Measurements from ENCODE around the gene PGAP1. TPM values are rescaled to one million over a fixed set of nuclear protein-coding genes. Genes with fewer than 3 reads are reported as not detected.

The PGAP1 gene
- total RNA-seq, 1 experiment from 2014 or later: 21.0 TPM

DNA sequence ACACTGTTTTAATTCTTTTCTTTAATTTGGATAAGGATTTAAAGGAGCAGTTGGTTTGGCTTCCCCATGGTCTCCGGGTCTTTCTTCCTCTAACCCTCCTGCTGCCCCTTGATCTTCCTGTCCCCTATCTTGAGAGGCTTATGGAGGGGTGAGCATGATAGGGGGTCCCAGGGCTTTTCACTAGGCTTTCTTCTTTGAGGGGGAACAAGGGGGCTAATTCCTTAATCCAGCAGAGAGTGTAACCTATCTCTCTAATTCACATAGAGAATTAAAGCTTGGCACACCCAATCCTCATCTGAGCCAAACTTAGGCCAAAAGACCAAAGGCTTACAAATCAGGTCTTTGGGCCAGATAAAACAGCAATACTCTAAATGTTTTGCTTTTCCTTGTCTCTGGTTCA, 95.8 kb downstream of the PGAP1 start:
- Mint-ChIP-seq H3K9me3 (no peaks in the 10 kb centered on the region), H3K36me3 (ENCODE audit: insufficient read depth in 1 of 3, low read depth in 3 of 3) (no peaks in the 10 kb centered on the region; a peak in 4 of 7 replicates), H3K27ac (peak overlapping the region in 1 of 3 experiments; percentile 67; a peak in 1 of 7 replicates), H3K27me3 (ENCODE audit: low read depth) (peaks cover 1% of the 10 kb centered on the region; the same call in 1 of the 2 replicates), H3K4me3 (no peak overlapping the region), H3K4me1 (peaks cover 2 to 5% of the 10 kb centered on the region in 2 experiments; a peak in 1 of 4 replicates)
- H2BK5ac ChIP-seq (ENCODE audit: insufficient read length, low read length): no peak overlapping the region
- H4K8ac ChIP-seq (replicated peaks; ENCODE audit: insufficient read length, low read depth, low read length): no peak overlapping the region
- no peaks in the 10 kb centered on the region for H3K79me2 ChIP-seq (ENCODE audit: insufficient read depth, low read length)
- H3K27ac ChIP-seq (ENCODE audit: insufficient read length, low read depth, low read length): no peak overlapping the region
- no peaks in the 10 kb centered on the region for H3K27me3 ChIP-seq (ENCODE audit: insufficient read depth, low read length)
- H2AK5ac ChIP-seq (ENCODE audit: insufficient read length, low read length): no peak overlapping the region
- no peak overlapping the region for H2BK15ac ChIP-seq (ENCODE audit: low read depth, low read length)
- H3K23ac ChIP-seq (ENCODE audit: insufficient read length, low read depth, low read length): no peak overlapping the region
- H3K9me3 ChIP-seq (ENCODE audit: control insufficient read depth, low read depth, low read length): no peaks in the 10 kb centered on the region
- no peak overlapping the region for H4K5ac ChIP-seq (ENCODE audit: insufficient read length, low read depth, low read length)
- no peak overlapping the region for H3T11ph ChIP-seq (ENCODE audit: low read length)
- TF ChIP-seq, protein P1, sequence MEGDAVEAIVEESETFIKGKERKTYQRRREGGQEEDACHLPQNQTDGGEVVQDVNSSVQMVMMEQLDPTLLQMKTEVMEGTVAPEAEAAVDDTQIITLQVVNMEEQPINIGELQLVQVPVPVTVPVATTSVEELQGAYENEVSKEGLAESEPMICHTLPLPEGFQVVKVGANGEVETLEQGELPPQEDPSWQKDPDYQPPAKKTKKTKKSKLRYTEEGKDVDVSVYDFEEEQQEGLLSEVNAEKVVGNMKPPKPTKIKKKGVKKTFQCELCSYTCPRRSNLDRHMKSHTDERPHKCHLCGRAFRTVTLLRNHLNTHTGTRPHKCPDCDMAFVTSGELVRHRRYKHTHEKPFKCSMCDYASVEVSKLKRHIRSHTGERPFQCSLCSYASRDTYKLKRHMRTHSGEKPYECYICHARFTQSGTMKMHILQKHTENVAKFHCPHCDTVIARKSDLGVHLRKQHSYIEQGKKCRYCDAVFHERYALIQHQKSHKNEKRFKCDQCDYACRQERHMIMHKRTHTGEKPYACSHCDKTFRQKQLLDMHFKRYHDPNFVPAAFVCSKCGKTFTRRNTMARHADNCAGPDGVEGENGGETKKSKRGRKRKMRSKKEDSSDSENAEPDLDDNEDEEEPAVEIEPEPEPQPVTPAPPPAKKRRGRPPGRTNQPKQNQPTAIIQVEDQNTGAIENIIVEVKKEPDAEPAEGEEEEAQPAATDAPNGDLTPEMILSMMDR (conservative IDR thresholded peaks at IDR 0.05): no peak
- H3K4ac ChIP-seq (ENCODE audit: low read depth, low read length): no peak overlapping the region
- no peak overlapping the region for H4K91ac ChIP-seq (ENCODE audit: insufficient read length, low read depth, low read length)
- no peaks in the 10 kb centered on the region; the same call in 1 of the 2 replicates for H3K4me1 ChIP-seq (ENCODE audit: insufficient read depth, low read length)
- no peak overlapping the region for H2AFZ ChIP-seq (ENCODE audit: low read length)
- H3K23me2 ChIP-seq (ENCODE audit: insufficient read length, low read depth, low read length, poor library complexity, severe bottlenecking): no peaks in the 10 kb centered on the region
- no peaks in the 10 kb centered on the region for H4K20me1 ChIP-seq (ENCODE audit: control insufficient read depth, insufficient read depth, insufficient read length)
- no peak for DNase-seq
- no peak overlapping the region for H3K18ac ChIP-seq (ENCODE audit: insufficient read length, low read depth, low read length)
- no peak overlapping the region for H3K14ac ChIP-seq (ENCODE audit: insufficient read depth, low read length)
- no peaks in the 10 kb centered on the region for H3K79me1 ChIP-seq (ENCODE audit: insufficient read depth, low read depth, low read length, poor library complexity, severe bottlenecking)
- no peak overlapping the region for H2BK120ac ChIP-seq (ENCODE audit: low read depth, low read length, poor library complexity, severe bottlenecking)
- H2BK20ac ChIP-seq (ENCODE audit: low read depth, low read length, poor library complexity, severe bottlenecking): no peak overlapping the region
- no CpG with 5 or more reads among the region's 1 CpG for WGBS (ENCODE audit: extremely low coverage, insufficient read length, low lambda C conversion rate)
- no peak overlapping the region for H3K9ac ChIP-seq (ENCODE audit: extremely low read depth, insufficient read length, low read length)
- H3K4me2 ChIP-seq (ENCODE audit: insufficient read depth, insufficient read length, low read length): no peak overlapping the region
- H2BK12ac ChIP-seq (ENCODE audit: insufficient read length, low read depth, low read length): no peak overlapping the region
- no peak overlapping the region for H3K56ac ChIP-seq (ENCODE audit: insufficient read length, low read depth, low read length)
